GM21717 (cell line): Measurements from ENCODE around the gene SRGAP3.
"Not testable (repeated sequence)": the region's sequence is repeated elsewhere in the genome, so short reads cannot be mapped to it uniquely, and the experiment has no call there.

Experiments
- ATAC-seq: cut with Tn5 transposase; IDR thresholded peaks from one replicate; pipeline ENCODE4 v1.9.1; 2021; ENCODE audit warnings: mild to moderate bottlenecking, moderate library complexity; ENCODE audit not compliant: unreplicated experiment

SRGAP3 gene

GRCh38 chr3:9098716-9099675 lies 150.4 kb downstream of the SRGAP3 start:
- ATAC-seq: no peak

GRCh38 chr3:9097495-9097894 lies 152.0 kb downstream of the SRGAP3 start:
- no peak for ATAC-seq

GRCh38 chr3:9091486-9092235 lies 157.8 kb downstream of the SRGAP3 start:
- no peak for ATAC-seq

GRCh38 chr3:9088441-9089353 lies 160.7 kb downstream of the SRGAP3 start:
- no peak for ATAC-seq

- ATAC-seq: no peak
Observed at GRCh38 chr3:9087831-9088413, 161.5 kb downstream of the SRGAP3 start.

- ATAC-seq: not testable (repeated sequence)
Observed at GRCh38 chr3:9085428-9085827, 164.0 kb downstream of the SRGAP3 start.

- no peak for ATAC-seq
Observed at GRCh38 chr3:9081184-9081818, 168.1 kb downstream of the SRGAP3 start.

GRCh38 chr3:9080163-9080562 lies 169.3 kb downstream of the SRGAP3 start:
- no peak for ATAC-seq

GRCh38 chr3:9079676-9080075 lies 169.8 kb downstream of the SRGAP3 start:
- no peak for ATAC-seq

- no peak for ATAC-seq
Observed at GRCh38 chr3:9078561-9079240, 170.7 kb downstream of the SRGAP3 start.

- ATAC-seq: no peak
Observed at GRCh38 chr3:9077029-9077428, 172.4 kb downstream of the SRGAP3 start.

GRCh38 chr3:9075762-9076161 lies 173.7 kb downstream of the SRGAP3 start:
- no peak for ATAC-seq

- no peak for ATAC-seq
Observed at GRCh38 chr3:9074079-9074478, 175.4 kb downstream of the SRGAP3 start.

- ATAC-seq: no peak
Observed at GRCh38 chr3:9072667-9073009, 176.8 kb downstream of the SRGAP3 start.

- no peak for ATAC-seq
Observed at GRCh38 chr3:9071936-9072666, 177.3 kb downstream of the SRGAP3 start.

- ATAC-seq: no peak
Observed at GRCh38 chr3:9070961-9071360, 178.5 kb downstream of the SRGAP3 start.

GRCh38 chr3:9069971-9070370 lies 179.5 kb downstream of the SRGAP3 start:
- no peak for ATAC-seq

- ATAC-seq: no peak
Observed at GRCh38 chr3:9068051-9068450, 181.4 kb downstream of the SRGAP3 start.
